HepG2 (cell line): ENCODE data around the gene ZSCAN5C.

Source experiments
- FOXJ3 ChIP-seq: sonication (generic); formaldehyde crosslinking; IDR thresholded peaks from 2 replicates; pipeline ENCODE4 v1.4.0; 2020; ENCODE audit warnings: missing genetic modification reagents, mild to moderate bottlenecking, borderline replicate concordance
- NR2F1 ChIP-seq, 2 experiments: fragments of 450-650 bp in 1 of 2; formaldehyde crosslinking in 1 of 2; IDR thresholded peaks; 2 replicates each; pipeline versions ENCODE4 v1.5.0 to v1.6.1; 2016 to 2020; ENCODE audit warnings: mild to moderate bottlenecking in 1 of 2, missing compliant biosample characterization in 1 of 2, missing genetic modification reagents in 1 of 2, moderate library complexity in 1 of 2
- POLR2AphosphoS5 ChIP-seq: IDR thresholded peaks from 2 replicates; pipeline ENCODE4 v1.6.1; 2012; ENCODE audit warnings: low read depth, low read length
- POLR2G ChIP-seq: fragments of 200-400 bp; formaldehyde crosslinking; IDR thresholded peaks from 2 replicates; pipeline ENCODE4 v1.6.1; 2018; ENCODE audit warnings: mild to moderate bottlenecking, low read depth, low read length, moderate library complexity
- SP1 ChIP-seq, 2 experiments: fragments of 450-650 bp in 1 of 2; sonication (generic) in 1 of 2; formaldehyde crosslinking in 1 of 2; IDR thresholded peaks; 2 replicates each; pipeline versions ENCODE4 v1.4.0 to v1.6.1; 2016 to 2020; ENCODE audit warnings: missing genetic modification reagents in 1 of 2
- YY1 ChIP-seq: IDR thresholded peaks from 2 replicates; pipeline ENCODE4 v1.6.1; 2011; ENCODE audit warnings: low read length, low read depth, moderate library complexity, mild to moderate bottlenecking; ENCODE audit not compliant: insufficient read depth, insufficient replicate concordance
- ZNF136 ChIP-seq: sonication (generic); formaldehyde crosslinking; IDR thresholded peaks from 2 replicates; pipeline ENCODE4 v1.8.1; 2022; ENCODE audit warnings: low read depth, mild to moderate bottlenecking, moderate library complexity, missing genetic modification reagents
- ZNF510 ChIP-seq: sonication (generic); formaldehyde crosslinking; IDR thresholded peaks from 2 replicates; pipeline ENCODE4 v1.4.0; 2020; ENCODE audit warnings: low read depth, mild to moderate bottlenecking, missing genetic modification reagents
- ZZZ3 ChIP-seq: sonication (generic); formaldehyde crosslinking; IDR thresholded peaks from 2 replicates; pipeline ENCODE4 v1.4.0; 2020; ENCODE audit warnings: missing genetic modification reagents, mild to moderate bottlenecking, borderline replicate concordance
- TF ChIP-seq, protein P1 (sequence below): fragments of 450-650 bp; IDR thresholded peaks from 2 replicates; pipeline ENCODE4 v1.6.1; 2016
- TF ChIP-seq, protein P2 (sequence below): sonication (generic); formaldehyde crosslinking; IDR thresholded peaks from 2 replicates; pipeline ENCODE4 v1.8.0; 2022; ENCODE audit warnings: mild to moderate bottlenecking, missing genetic modification reagents; ENCODE audit not compliant: insufficient replicate concordance
- TF ChIP-seq, protein P3 (sequence below): sonication (generic); formaldehyde crosslinking; IDR thresholded peaks from 2 replicates; pipeline ENCODE4 v1.5.1; 2020; ENCODE audit warnings: mild to moderate bottlenecking, missing genetic modification reagents
- TF ChIP-seq, protein P4 (sequence below): sonication (generic); formaldehyde crosslinking; IDR thresholded peaks from 2 replicates; pipeline ENCODE4 v1.4.0; 2020; ENCODE audit warnings: missing genetic modification reagents

DNA sequence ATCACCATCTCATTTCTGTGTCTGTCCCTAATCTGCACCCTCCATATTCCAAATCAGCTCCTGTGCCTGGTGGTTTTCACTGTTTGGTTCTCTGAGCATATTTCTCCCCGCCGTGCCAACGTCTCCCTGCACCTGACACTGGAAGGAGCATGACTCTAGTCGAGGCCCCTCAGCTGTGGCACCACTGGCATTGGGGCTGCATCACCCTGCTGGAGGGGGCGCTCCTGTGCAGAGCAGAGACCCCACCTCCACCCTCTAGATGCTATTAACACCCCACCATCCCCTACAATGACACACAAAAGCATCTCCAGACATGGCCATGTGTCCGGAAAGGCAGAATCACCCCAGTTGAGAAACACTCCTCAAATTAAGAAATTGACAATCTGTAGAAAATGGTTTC lies 20.8 kb downstream of the ZSCAN5C start:
- TF ChIP-seq, protein P1, sequence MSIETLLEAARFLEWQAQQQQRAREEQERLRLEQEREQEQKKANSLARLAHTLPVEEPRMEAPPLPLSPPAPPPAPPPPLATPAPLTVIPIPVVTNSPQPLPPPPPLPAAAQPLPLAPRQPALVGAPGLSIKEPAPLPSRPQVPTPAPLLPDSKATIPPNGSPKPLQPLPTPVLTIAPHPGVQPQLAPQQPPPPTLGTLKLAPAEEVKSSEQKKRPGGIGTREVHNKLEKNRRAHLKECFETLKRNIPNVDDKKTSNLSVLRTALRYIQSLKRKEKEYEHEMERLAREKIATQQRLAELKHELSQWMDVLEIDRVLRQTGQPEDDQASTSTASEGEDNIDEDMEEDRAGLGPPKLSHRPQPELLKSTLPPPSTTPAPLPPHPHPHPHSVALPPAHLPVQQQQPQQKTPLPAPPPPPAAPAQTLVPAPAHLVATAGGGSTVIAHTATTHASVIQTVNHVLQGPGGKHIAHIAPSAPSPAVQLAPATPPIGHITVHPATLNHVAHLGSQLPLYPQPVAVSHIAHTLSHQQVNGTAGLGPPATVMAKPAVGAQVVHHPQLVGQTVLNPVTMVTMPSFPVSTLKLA = no peak
- TF ChIP-seq ZNF136 (CRISPR knock-in tag) (no peak), SP1 (IDR thresholded peaks at IDR 0.05) (no peak), SP1 (CRISPR knock-in tag; IDR thresholded peaks at IDR 0.05) (no peak), ZZZ3 (CRISPR knock-in tag) (no peak), POLR2G (no peak), FOXJ3 (CRISPR knock-in tag) (no peak), ZNF510 (CRISPR knock-in tag) (no peak), YY1 (no peak), NR2F1 (CRISPR knock-in tag; IDR thresholded peaks at IDR 0.05) (no peak), POLR2AphosphoS5 (no peak)
- TF ChIP-seq, protein P2, sequence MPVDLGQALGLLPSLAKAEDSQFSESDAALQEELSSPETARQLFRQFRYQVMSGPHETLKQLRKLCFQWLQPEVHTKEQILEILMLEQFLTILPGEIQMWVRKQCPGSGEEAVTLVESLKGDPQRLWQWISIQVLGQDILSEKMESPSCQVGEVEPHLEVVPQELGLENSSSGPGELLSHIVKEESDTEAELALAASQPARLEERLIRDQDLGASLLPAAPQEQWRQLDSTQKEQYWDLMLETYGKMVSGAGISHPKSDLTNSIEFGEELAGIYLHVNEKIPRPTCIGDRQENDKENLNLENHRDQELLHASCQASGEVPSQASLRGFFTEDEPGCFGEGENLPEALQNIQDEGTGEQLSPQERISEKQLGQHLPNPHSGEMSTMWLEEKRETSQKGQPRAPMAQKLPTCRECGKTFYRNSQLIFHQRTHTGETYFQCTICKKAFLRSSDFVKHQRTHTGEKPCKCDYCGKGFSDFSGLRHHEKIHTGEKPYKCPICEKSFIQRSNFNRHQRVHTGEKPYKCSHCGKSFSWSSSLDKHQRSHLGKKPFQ = no peak
- TF ChIP-seq, protein P3, sequence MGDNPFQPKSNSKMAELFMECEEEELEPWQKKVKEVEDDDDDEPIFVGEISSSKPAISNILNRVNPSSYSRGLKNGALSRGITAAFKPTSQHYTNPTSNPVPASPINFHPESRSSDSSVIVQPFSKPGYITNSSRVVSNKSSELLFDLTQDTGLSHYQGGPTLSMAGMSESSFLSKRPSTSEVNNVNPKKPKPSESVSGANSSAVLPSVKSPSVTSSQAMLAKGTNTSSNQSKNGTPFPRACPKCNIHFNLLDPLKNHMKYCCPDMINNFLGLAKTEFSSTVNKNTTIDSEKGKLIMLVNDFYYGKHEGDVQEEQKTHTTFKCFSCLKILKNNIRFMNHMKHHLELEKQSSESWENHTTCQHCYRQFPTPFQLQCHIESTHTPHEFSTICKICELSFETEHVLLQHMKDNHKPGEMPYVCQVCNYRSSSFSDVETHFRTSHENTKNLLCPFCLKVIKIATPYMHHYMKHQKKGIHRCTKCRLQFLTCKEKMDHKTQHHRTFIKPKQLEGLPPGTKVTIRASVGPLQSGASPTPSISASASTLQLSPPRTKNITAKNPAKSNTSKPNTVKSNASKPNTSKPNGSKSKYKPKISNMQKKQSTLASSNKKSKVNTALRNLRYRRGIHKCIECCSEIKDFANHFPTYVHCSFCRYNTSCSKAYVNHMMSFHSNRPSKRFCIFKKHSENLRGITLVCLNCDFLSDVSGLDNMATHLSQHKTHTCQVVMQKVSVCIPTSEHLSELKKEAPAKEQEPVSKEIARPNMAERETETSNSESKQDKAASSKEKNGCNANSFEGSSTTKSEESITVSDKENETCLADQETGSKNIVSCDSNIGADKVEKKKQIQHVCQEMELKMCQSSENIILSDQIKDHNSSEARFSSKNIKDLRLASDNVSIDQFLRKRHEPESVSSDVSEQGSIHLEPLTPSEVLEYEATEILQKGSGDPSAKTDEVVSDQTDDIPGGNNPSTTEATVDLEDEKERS (CRISPR knock-in tag) = no peak
- TF ChIP-seq, protein P4, sequence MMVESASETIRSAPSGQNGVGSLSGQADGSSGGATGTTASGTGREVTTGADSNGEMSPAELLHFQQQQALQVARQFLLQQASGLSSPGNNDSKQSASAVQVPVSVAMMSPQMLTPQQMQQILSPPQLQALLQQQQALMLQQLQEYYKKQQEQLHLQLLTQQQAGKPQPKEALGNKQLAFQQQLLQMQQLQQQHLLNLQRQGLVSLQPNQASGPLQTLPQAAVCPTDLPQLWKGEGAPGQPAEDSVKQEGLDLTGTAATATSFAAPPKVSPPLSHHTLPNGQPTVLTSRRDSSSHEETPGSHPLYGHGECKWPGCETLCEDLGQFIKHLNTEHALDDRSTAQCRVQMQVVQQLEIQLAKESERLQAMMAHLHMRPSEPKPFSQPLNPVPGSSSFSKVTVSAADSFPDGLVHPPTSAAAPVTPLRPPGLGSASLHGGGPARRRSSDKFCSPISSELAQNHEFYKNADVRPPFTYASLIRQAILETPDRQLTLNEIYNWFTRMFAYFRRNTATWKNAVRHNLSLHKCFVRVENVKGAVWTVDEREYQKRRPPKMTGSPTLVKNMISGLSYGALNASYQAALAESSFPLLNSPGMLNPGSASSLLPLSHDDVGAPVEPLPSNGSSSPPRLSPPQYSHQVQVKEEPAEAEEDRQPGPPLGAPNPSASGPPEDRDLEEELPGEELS (CRISPR knock-in tag) = no peak
